ENCODE data around the gene CARD10.

CARD10 gene

DNA sequence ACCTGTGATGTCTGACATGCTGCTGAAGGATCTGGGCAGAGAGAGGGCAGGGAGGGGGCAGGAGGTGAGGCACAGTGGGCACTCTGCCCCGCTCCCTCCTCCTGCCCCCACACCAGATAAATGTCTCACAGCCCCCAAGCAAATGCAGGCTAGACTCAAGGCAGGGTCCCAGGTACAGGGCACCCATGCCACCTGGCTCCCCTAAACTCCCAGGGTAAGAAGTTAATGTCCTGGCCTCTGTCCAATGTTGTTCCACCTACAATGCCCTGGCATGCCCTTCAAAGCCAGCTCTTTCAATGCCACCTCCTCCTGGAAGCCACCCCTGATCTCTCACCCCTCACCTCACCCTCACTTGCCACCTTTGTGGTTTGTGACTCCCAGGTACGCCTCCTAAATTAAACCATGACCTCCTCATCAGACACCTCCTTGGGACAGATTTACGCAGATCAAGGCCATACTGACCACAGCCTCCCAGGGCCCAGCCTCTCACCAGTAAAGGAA, 16.0 kb downstream of the CARD10 start:
- TF ChIP-seq TAF1 (IDR thresholded peaks at IDR 0.05; ENCODE audit: low read depth) (no peak), EP300 (IDR thresholded peaks at IDR 0.05; ENCODE audit: borderline replicate concordance) (no peak), TEAD4 (IDR thresholded peaks at IDR 0.05) (no peak), CREB1 (IDR thresholded peaks at IDR 0.05; ENCODE audit: low read depth) (no peak), NFIC (IDR thresholded peaks at IDR 0.05) (no peak)
- TF ChIP-seq, protein P1, sequence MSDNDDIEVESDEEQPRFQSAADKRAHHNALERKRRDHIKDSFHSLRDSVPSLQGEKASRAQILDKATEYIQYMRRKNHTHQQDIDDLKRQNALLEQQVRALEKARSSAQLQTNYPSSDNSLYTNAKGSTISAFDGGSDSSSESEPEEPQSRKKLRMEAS (IDR thresholded peaks at IDR 0.05), result no peak
- TF ChIP-seq, protein P2, sequence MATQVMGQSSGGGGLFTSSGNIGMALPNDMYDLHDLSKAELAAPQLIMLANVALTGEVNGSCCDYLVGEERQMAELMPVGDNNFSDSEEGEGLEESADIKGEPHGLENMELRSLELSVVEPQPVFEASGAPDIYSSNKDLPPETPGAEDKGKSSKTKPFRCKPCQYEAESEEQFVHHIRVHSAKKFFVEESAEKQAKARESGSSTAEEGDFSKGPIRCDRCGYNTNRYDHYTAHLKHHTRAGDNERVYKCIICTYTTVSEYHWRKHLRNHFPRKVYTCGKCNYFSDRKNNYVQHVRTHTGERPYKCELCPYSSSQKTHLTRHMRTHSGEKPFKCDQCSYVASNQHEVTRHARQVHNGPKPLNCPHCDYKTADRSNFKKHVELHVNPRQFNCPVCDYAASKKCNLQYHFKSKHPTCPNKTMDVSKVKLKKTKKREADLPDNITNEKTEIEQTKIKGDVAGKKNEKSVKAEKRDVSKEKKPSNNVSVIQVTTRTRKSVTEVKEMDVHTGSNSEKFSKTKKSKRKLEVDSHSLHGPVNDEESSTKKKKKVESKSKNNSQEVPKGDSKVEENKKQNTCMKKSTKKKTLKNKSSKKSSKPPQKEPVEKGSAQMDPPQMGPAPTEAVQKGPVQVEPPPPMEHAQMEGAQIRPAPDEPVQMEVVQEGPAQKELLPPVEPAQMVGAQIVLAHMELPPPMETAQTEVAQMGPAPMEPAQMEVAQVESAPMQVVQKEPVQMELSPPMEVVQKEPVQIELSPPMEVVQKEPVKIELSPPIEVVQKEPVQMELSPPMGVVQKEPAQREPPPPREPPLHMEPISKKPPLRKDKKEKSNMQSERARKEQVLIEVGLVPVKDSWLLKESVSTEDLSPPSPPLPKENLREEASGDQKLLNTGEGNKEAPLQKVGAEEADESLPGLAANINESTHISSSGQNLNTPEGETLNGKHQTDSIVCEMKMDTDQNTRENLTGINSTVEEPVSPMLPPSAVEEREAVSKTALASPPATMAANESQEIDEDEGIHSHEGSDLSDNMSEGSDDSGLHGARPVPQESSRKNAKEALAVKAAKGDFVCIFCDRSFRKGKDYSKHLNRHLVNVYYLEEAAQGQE (IDR thresholded peaks at IDR 0.05; ENCODE audit: low read depth), result no peak

DNA sequence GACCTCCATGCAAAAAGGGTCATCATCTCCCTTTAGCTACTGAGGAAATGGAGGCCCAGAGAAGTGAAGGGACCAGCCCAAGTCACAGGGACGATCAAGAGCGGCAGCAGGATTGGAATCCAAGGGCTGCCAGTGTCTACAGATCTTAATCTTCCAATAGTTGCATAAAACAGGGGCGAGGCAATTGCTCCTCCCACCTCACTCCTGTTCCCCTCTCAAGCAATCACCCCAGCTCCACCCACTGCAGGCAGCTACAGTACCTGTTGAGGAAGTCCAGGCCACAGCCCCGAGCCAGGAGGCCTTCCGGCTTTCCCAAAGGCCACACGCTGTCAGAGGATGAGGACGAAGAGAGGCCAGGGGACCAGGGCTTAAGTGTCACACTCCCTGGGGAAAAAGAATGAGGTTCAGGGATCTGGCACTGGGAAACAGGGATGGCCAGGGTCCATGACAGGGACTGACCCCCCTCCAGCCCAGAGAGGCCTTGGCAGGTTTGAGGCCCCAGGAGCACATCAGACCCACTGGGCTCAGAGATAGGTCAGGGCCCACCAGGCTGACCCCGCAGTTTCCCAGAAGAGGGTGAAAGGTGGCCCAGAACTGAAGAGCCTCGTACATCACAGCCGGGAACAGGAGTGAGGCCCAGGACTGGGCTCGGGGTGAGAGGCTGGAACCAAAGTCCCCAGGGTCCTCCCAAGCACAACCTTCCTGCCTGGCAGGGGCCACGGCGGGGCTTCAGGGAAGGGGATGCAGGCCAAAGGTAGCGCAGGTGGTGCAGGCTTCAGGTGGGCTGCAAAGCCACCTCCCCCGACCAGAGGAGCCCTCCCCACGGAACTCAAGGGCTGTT, 16.7 kb downstream of the CARD10 start:
- TF ChIP-seq CEBPB (IDR thresholded peaks at IDR 0.05), result no peak; the same call in 1 of the 2 replicates
- TF ChIP-seq EGR1 (IDR thresholded peaks at IDR 0.05), result no peak
- TF ChIP-seq RAD21 (IDR thresholded peaks at IDR 0.05; ENCODE audit: low read depth), result no peak
- TF ChIP-seq TEAD4 (IDR thresholded peaks at IDR 0.05), result no peak
- TF ChIP-seq, protein P1 (IDR thresholded peaks at IDR 0.05), result peak; percentile 48; the same call in 1 of the 2 replicates
- no peak for TF ChIP-seq CREB1 (IDR thresholded peaks at IDR 0.05; ENCODE audit: low read depth)
- TF ChIP-seq, protein P3, sequence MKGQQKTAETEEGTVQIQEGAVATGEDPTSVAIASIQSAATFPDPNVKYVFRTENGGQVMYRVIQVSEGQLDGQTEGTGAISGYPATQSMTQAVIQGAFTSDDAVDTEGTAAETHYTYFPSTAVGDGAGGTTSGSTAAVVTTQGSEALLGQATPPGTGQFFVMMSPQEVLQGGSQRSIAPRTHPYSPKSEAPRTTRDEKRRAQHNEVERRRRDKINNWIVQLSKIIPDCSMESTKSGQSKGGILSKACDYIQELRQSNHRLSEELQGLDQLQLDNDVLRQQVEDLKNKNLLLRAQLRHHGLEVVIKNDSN (IDR thresholded peaks at IDR 0.05), result no peak
- no peak for TF ChIP-seq TAF1 (IDR thresholded peaks at IDR 0.05; ENCODE audit: low read depth)
- TF ChIP-seq TCF12 (IDR thresholded peaks at IDR 0.05; ENCODE audit: low read depth), result peak; percentile 40; the same call in 1 of the 2 replicates
- no peak for TF ChIP-seq ZBTB7A (IDR thresholded peaks at IDR 0.05; ENCODE audit: low read depth)

GRCh38 chr22:37501610-37502341, 17.4 kb downstream of the CARD10 start:
- TF ChIP-seq EP300 (IDR thresholded peaks at IDR 0.05; ENCODE audit: borderline replicate concordance) (no peak), CEBPB (IDR thresholded peaks at IDR 0.05) (no peak), RAD21 (IDR thresholded peaks at IDR 0.05; ENCODE audit: low read depth) (no peak), NFIC (IDR thresholded peaks at IDR 0.05) (no peak), CREB1 (IDR thresholded peaks at IDR 0.05; ENCODE audit: low read depth) (no peak), ZBTB7A (IDR thresholded peaks at IDR 0.05; ENCODE audit: low read depth) (peak; percentile 21), EGR1 (IDR thresholded peaks at IDR 0.05) (no peak), TAF1 (IDR thresholded peaks at IDR 0.05; ENCODE audit: low read depth) (no peak), FOXM1 (IDR thresholded peaks at IDR 0.05; ENCODE audit: borderline replicate concordance, low read depth) (no peak), YY1 (IDR thresholded peaks at IDR 0.05; ENCODE audit: low read depth) (peak; percentile 63; the same call in 1 of the 2 replicates)
- TF ChIP-seq, protein P1 (IDR thresholded peaks at IDR 0.05), result no peak; the same call in 1 of the 2 replicates

DNA sequence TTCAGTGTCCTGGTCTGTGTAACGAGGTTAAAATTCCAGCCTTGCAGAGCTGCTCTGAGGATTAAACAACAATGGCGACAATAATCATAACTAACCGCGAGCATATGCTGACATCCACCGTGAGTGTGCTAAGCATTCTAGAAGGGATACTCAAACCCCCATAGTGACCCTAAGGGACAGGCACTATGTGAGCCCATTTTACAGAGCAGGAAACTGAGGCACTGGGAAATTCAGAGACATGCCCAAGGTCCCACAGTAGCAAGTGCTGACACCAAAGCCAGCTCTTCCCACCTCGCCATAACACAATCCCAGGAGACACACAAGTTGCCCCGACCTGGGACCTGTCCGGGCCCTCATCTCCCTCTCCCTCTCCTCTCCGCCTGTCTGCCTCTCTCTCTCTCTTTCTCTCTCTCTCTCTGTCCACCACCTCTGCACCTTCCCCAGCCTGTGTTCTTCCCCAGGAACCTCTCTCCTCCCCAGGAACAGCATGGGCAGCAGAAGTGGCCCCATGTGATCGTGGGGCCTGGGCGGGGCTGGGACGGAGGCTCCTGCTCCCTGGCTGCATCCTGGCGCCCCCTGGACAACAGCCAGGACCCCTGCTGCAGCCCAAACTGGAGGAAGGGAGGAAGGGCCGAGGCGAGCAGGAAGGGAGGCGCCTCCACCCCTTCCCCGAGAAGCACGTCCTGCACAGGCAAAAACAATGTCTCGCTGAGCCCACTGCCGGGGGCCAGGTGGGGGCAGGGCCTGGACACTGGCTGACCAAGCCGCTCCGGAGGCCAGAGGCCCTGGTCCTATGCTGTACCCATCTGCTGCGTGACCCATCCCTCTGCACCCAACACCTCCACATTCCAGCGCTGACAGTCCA, 18.2 kb downstream of the CARD10 start:
- peak; percentile 68 for TF ChIP-seq ZBTB7A (IDR thresholded peaks at IDR 0.05; ENCODE audit: low read depth)
- peak; percentile 79 for TF ChIP-seq TCF12 (IDR thresholded peaks at IDR 0.05; ENCODE audit: low read depth)
- no peak for TF ChIP-seq CEBPB (IDR thresholded peaks at IDR 0.05)
- TF ChIP-seq YY1 (IDR thresholded peaks at IDR 0.05; ENCODE audit: low read depth), result 0 out of 2 replicates have a peak, but pooled peaks have one; percentile 47
- peak; percentile 89 for TF ChIP-seq NFIC (IDR thresholded peaks at IDR 0.05)
- TF ChIP-seq, protein P3 (IDR thresholded peaks at IDR 0.05), result peak; percentile 75
- no peak for TF ChIP-seq CREB1 (IDR thresholded peaks at IDR 0.05; ENCODE audit: low read depth)
- TF ChIP-seq FOXM1 (IDR thresholded peaks at IDR 0.05; ENCODE audit: borderline replicate concordance, low read depth), result no peak
- peak; percentile 20; the same call in 1 of the 2 replicates for TF ChIP-seq RAD21 (IDR thresholded peaks at IDR 0.05; ENCODE audit: low read depth)
- TF ChIP-seq, protein P1 (IDR thresholded peaks at IDR 0.05), result peak; percentile 47; the same call in 1 of the 2 replicates
- no peak for TF ChIP-seq TAF1 (IDR thresholded peaks at IDR 0.05; ENCODE audit: low read depth)
- TF ChIP-seq, protein P2 (IDR thresholded peaks at IDR 0.05; ENCODE audit: low read depth), result no peak
- no peak for TF ChIP-seq EGR1 (IDR thresholded peaks at IDR 0.05)
- peak; percentile 19; the same call in 1 of the 2 replicates for TF ChIP-seq TEAD4 (IDR thresholded peaks at IDR 0.05)
- TF ChIP-seq EP300 (IDR thresholded peaks at IDR 0.05; ENCODE audit: borderline replicate concordance), result peak; percentile 72
